HG03457 (cell line): Measurements from ENCODE around the gene THOC2.
"Not testable (repeated sequence)": the region's sequence is repeated elsewhere in the genome, so short reads cannot be mapped to it uniquely, and the experiment has no call there.

ENCODE experiments used
- ATAC-seq: cut with Tn5 transposase; IDR thresholded peaks from one replicate; pipeline ENCODE4 v1.9.1; 2021; ENCODE audit warnings: moderate number of reproducible peaks; ENCODE audit not compliant: unreplicated experiment

The THOC2 gene

GRCh38 chrX:123736333-123736921 is 3.6 kb upstream of the THOC2 start:
- ATAC-seq: no peak

- not testable (repeated sequence) for ATAC-seq
Measured at GRCh38 chrX:123735137-123735536, 2.3 kb upstream of the THOC2 start.

GRCh38 chrX:123734079-123734478 is 1.2 kb upstream of the THOC2 start:
- not testable (repeated sequence) for ATAC-seq

GRCh38 chrX:123731987-123732669 is 724 bp downstream of the THOC2 start:
- no peak for ATAC-seq

GRCh38 chrX:123731258-123731986 is 1.4 kb downstream of the THOC2 start:
- no peak for ATAC-seq

- ATAC-seq: no peak
Measured at GRCh38 chrX:123728554-123728953, 4.3 kb downstream of the THOC2 start.

GRCh38 chrX:123728016-123728415 is 4.8 kb downstream of the THOC2 start:
- no peak for ATAC-seq

- not testable (repeated sequence) for ATAC-seq
Measured at GRCh38 chrX:123722193-123722592, 10.7 kb downstream of the THOC2 start.

GRCh38 chrX:123720486-123720885 is 12.4 kb downstream of the THOC2 start:
- no peak for ATAC-seq

GRCh38 chrX:123713841-123714240 is 19.0 kb downstream of the THOC2 start:
- no peak for ATAC-seq

GRCh38 chrX:123713434-123713833 is 19.4 kb downstream of the THOC2 start:
- no peak for ATAC-seq

GRCh38 chrX:123711201-123711600 is 21.7 kb downstream of the THOC2 start:
- not testable (repeated sequence) for ATAC-seq

- ATAC-seq: no peak
Measured at GRCh38 chrX:123704781-123705180, 28.1 kb downstream of the THOC2 start.

- no peak for ATAC-seq
Measured at GRCh38 chrX:123698979-123699520, 33.8 kb downstream of the THOC2 start.

GRCh38 chrX:123696334-123696733 is 36.5 kb downstream of the THOC2 start:
- ATAC-seq: no peak

GRCh38 chrX:123695242-123695641 is 37.6 kb downstream of the THOC2 start:
- ATAC-seq: no peak

- ATAC-seq: no peak
Measured at GRCh38 chrX:123691776-123692175, 41.1 kb downstream of the THOC2 start.

GRCh38 chrX:123688524-123688923 is 44.3 kb downstream of the THOC2 start:
- ATAC-seq: no peak

- no peak for ATAC-seq
Measured at GRCh38 chrX:123685232-123685631, 47.6 kb downstream of the THOC2 start.

- no peak for ATAC-seq
Measured at GRCh38 chrX:123682186-123682585, 50.7 kb downstream of the THOC2 start.

GRCh38 chrX:123679733-123680460 is 53.0 kb downstream of the THOC2 start:
- not testable (repeated sequence) for ATAC-seq
